IPS-18a (cell line): ENCODE data around the gene ESPN.

Experiments
- H3K27ac ChIP-seq: one replicate; pipeline ENCODE4 v1.5.1; 2013; ENCODE audit warnings: low read length
- H3K27me3 ChIP-seq: one replicate; pipeline ENCODE4 v1.6.1; 2013; ENCODE audit warnings: mild to moderate bottlenecking, low read length; ENCODE audit not compliant: control insufficient read depth, insufficient read depth
- H3K36me3 ChIP-seq: one replicate; pipeline ENCODE4 v1.6.1; 2013; ENCODE audit warnings: low read depth, low read length; ENCODE audit not compliant: control insufficient read depth
- H3K4me1 ChIP-seq: one replicate; pipeline ENCODE4 v1.6.1; 2013; ENCODE audit warnings: low read depth, low read length; ENCODE audit not compliant: control insufficient read depth
- H3K4me3 ChIP-seq: one replicate; pipeline ENCODE4 v1.5.1; 2013; ENCODE audit warnings: low read length
- H3K9ac ChIP-seq: one replicate; pipeline ENCODE4 v1.6.1; 2013; ENCODE audit warnings: mild to moderate bottlenecking, low read length, moderate library complexity
- H3K9me3 ChIP-seq: one replicate; pipeline ENCODE4 v1.6.1; 2013; ENCODE audit warnings: low read depth, low read length; ENCODE audit not compliant: control insufficient read depth

Gene ESPN

DNA sequence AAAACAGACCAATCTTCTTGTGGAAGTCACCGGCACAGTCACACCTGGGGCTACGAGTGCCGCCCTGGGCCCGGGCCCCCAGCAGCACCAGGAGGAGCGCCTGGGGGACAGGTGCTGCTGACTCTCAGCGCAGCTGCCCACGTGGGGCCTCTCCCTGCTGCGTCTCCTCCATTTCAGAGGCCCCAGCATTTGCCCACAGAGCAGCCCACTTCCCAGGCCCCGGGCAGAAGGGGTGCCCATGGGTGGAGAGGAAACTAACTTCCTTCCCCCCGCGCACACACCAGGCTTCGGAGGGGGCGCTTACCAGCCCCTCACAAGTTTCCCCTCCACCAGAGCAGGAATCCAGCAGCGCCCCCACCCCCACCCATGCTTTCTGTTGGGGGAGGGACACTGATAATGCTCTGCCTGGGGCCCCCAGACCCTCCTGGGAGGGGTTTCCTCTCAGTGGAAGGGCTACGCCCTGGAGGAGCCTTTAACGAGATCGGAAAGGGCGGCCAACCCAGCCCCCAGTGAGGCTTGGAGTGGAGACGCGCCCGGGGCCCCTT, 41.0 kb downstream of the ESPN start:
- Histone ChIP-seq H3K4me3 (peak overlapping the region; percentile 24), H3K4me1 (no peaks in the 10 kb centered on the region), H3K27ac (no peak overlapping the region), H3K36me3 (peaks cover 19% of the 10 kb centered on the region), H3K27me3 (no peaks in the 10 kb centered on the region), H3K9ac (no peak overlapping the region), H3K9me3 (no peaks in the 10 kb centered on the region)

DNA sequence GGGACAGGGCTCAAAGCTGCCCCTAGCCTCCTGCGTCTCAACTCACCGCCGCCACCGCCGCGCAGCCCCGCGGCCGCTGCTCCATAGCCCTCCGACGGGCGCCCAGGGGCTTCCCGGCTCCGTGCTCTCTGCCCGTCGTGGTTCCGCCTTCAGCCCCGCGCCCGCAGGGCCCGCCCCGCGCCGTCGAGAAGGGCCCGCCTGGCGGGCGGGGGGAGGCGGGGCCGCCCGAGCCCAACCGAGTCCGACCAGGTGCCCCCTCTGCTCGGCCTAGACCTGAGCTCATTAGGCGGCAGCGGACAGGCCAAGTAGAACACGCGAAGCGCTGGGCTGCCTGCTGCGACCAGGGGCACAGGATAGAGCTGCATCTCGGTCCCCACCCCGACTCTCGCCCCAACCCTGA, 41.4 kb downstream of the ESPN start, which contains the start of gene TNFRSF25:
TNFRSF25 (minus strand) TSS at position 151 of the 400 bp plus-strand sequence; CDS start at position 85, 66 bp downstream.
- H3K4me1 ChIP-seq: no peaks in the 10 kb centered on the region
- H3K27me3 ChIP-seq: no peaks in the 10 kb centered on the region
- peaks cover 19% of the 10 kb centered on the region for H3K36me3 ChIP-seq
- H3K27ac ChIP-seq: no peak within 1 kb of the TSS
- H3K4me3 ChIP-seq: peak within 1 kb of the TSS; percentile 24
- H3K9ac ChIP-seq: no peak within 1 kb of the TSS
- no peaks in the 10 kb centered on the region for H3K9me3 ChIP-seq

DNA sequence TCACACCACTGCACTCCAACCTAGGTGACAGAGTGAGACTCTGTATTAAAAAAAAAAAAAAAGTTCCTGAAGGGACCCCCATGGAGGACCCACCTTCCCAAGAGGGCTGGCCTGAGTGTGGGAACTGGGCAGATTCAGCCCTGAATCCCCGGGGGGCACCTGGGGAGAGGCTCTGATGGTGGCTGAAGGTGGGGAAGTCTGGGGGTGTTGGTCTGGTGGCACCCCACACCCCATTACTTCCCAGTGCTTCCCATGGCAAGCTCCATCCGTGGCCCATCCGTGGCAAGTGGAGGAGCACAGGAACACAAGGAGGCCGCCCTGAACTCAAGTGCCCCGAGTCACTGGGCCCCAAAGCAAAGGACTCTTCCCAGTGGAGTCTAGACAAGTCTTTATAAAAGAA, 42.2 kb downstream of the ESPN start:
- Histone ChIP-seq H3K4me3 (no peak overlapping the region), H3K36me3 (peaks cover 19% of the 10 kb centered on the region), H3K9ac (no peak overlapping the region), H3K27me3 (no peaks in the 10 kb centered on the region), H3K9me3 (no peaks in the 10 kb centered on the region), H3K4me1 (no peaks in the 10 kb centered on the region), H3K27ac (no peak overlapping the region)

DNA sequence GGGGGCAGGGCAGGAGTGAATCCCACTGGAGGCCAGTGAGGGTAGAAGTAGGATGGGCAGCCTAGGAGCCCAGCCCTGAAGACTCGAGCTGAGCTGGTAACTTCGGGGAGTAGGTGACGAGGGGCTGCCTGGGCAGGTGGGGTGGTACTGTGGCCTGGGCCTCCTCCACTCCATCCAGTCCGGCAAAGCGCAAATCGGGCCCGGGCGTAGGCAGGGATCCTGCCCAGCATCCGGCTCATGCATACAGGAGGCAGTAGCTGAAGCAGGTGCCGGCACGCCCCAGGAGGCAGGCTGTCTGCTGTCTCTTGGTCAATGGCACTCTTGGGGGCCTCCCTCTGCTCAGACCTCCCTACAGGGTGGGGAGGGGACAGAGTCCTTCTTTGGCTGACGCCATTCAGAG, 42.6 kb downstream of the ESPN start:
- Histone ChIP-seq H3K27ac (no peak overlapping the region), H3K27me3 (no peaks in the 10 kb centered on the region), H3K4me3 (no peak overlapping the region), H3K9me3 (no peaks in the 10 kb centered on the region), H3K9ac (no peak overlapping the region), H3K4me1 (no peaks in the 10 kb centered on the region), H3K36me3 (peaks cover 19% of the 10 kb centered on the region)

DNA sequence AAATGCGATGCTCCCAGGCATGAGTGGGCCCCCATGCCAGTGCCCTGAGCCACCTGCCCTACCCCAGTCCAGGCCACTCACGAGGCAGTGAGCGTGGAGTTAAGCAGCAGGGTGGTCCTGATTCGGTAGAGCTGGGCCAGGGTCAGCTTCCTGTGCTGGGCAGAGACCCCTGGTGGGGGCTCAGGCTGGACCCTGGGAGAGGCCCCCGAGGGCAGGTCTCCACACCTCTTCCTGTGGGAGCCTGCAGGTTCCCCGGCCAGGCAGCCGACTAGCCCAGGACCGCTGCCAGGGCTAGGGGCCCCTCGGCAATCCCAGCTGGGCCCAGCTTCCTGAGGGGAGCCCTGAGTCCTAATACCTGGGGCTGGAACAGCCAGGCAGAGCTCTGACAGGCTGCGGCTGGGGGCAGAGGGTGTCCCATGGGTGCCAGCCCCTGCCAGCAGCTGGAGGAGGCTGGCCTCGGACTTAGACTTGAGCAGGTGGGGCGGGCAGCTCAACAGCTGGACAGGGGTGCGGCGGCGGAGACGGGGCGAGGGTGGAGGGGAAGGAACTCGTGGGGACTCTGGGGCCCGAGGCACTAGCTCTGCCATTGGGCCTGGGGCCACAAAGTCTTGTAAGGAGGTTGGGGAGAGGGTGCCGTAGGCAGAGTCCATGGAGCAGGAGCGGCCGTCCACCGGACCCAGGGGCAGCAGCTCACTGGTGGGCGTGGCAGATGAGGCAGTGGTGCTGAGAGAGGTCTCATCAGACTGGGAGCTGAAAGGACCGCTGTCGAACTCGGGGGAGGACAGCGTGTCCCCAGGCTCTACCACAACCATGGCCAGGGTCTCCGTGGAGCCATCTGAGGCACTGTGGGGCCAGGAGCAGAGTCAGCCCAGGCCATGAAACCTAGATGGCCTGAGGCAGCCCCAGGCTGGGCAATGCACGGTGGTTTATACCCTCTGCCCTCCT, 43.4 kb downstream of the ESPN start:
- H3K4me3 ChIP-seq: no peak overlapping the region
- no peak overlapping the region for H3K9ac ChIP-seq
- H3K9me3 ChIP-seq: no peaks in the 10 kb centered on the region
- H3K36me3 ChIP-seq: peaks cover 24% of the 10 kb centered on the region
- no peaks in the 10 kb centered on the region for H3K27me3 ChIP-seq
- no peaks in the 10 kb centered on the region for H3K4me1 ChIP-seq
- no peak overlapping the region for H3K27ac ChIP-seq

DNA sequence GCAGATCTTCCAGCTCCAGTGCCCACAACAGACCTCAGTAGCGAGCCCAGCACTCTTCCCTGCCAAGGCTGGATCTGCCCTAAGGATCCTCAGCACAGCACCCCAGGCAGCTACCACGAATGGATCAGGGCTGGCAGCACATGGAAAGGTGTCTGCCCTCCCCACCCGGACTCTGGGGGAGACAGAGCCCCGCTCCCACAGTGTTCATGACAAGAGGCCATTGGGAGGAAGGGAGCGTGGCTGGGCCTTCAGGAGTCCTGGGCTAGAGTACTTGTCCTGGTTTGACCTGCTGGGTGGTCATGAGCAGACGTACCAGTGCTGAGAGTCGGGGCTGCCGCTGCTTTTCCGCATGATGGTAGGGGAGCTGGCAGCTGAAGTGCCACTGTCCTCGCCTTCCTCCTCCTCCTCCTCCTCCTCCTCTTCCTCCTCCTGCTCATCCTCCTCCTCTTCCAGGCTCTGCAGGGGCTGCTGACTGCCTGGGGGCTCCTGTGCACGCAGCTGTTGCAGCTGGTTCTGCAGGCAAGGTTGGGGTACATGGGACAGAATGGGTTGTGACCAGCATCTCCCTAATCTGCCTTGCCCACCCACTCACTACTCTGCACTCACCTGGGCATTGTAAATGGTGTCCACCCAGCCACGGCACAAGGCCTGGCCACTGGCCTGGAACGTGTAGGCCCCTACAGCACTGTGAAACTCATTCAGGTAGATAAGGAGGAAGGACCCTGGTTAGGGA, 44.3 kb downstream of the ESPN start:
- H3K9ac ChIP-seq: no peak overlapping the region

DNA sequence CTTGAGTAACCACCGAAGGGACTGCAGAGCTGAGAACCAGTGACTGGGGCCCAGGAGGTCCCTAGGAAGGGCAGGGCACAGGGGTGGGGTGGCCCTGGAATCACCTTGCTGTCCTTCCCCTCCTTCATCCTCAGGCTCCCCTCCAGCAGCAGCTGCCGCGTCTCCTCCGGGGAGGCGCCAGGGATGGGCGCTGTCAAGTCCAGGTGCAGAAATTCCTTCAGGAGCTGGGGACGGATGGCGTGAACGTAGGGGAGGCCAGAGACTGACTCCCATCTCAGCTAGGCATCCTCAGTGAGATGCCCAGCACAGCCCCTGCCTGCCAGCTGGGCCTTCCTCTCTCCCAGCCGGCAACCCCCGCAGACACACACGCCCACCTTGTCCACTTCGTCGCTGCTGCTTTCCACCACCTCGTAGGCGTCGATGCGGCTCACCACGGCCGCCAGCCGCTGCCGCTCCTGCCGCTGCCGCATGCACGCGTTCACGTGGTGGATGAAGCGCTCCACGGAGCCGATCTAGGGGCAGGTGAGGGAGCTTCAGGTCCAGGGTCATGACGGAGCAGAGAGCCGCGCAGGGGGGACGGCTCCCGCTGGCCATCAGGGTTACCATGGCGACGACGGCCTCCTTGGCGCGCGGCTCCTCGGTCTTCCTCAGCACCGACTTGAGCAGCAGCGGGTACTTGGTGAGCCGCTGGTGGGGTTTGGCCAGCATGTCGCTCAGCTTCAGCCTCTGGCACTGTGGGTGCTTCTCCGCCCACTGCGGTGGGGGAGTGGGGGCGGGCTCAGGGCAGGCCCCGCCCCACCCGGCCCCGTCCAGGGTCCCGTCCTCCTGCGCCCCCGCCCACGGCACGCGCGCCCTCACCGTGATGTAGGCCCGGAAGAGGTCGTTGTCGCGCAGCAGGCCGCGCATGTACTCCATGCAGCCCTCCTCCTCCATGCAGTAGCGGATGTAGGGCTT, 45.8 kb downstream of the ESPN start:
- Histone ChIP-seq H3K36me3 (peaks cover 24% of the 10 kb centered on the region), H3K4me1 (no peaks in the 10 kb centered on the region), H3K4me3 (no peak overlapping the region), H3K27ac (no peak overlapping the region), H3K27me3 (no peaks in the 10 kb centered on the region), H3K9ac (no peak overlapping the region), H3K9me3 (no peaks in the 10 kb centered on the region)

More for the DNA sequence above, 44.3 kb downstream of the ESPN start:
- Histone ChIP-seq H3K4me3 (no peak overlapping the region), H3K27me3 (no peaks in the 10 kb centered on the region), H3K36me3 (peaks cover 24% of the 10 kb centered on the region), H3K27ac (no peak overlapping the region), H3K4me1 (no peaks in the 10 kb centered on the region), H3K9me3 (no peaks in the 10 kb centered on the region)

DNA sequence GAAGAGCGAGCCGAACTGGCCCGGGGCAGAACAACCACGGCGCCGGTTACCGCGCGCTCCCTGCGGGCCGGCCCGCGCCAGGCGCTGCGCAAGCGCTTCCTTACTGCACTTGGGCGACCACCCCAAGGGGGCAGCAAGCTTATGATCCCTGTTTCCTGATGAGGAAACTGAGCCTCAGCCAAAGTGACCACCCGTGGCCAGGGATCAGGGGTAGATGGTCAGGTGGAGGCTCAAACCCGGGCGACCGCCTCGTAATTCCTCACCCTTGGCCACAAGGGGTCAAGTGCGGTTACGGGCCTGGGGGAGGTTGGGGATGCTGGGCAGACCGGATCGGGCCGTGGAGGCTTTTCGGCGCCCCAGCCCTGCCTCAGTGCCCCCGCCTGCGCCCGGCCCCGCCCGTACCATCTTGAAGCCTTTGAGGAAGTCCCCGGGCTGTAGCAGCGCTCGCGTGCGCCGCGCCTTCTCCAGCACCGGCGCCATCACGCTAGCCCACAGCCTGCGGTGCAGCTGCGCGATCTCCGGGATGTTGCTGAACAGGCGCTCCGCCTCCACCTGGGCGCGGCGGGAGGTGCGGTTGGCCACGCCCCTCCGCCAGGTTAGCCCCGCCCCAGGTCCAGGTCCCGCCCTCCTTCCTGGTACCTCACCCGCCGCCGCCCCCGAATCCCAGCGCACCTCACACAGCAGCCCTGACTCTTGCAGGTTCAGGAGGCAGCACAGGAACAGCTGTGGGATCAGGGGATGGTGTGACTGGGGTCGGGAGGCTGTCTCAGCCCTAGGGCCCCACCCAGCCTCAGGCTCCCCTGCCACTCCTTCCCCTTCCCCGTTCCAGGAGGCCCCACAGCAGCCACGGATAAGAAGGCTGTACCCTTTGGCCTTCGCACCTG, 46.8 kb downstream of the ESPN start:
- no peak overlapping the region for H3K27ac ChIP-seq
- H3K9ac ChIP-seq: no peak overlapping the region
- H3K4me1 ChIP-seq: no peaks in the 10 kb centered on the region
- H3K9me3 ChIP-seq: no peaks in the 10 kb centered on the region
- H3K36me3 ChIP-seq: peaks cover 24% of the 10 kb centered on the region
- no peak overlapping the region for H3K4me3 ChIP-seq
- no peaks in the 10 kb centered on the region for H3K27me3 ChIP-seq

DNA sequence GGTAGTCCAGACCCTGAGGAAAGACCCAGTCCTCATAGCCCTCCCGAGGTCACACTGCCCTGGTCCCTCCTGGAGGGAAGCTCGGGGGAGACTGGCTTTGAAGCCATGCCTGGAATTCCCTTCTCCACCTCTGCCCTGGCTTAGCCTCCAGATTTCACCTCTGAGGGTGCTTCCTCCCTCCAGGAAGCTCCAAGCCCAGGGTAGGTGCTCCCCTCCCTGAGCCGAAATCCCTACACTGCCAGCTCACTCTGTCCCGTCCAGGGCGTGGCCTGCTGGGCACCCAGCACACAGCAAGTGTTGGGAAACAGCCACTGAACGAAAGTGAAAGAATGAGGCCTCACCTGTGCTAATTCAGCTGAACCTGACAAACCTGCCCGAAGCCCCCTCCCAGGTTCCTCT, 47.4 kb downstream of the ESPN start:
- H3K4me3 ChIP-seq: no peak overlapping the region
- no peaks in the 10 kb centered on the region for H3K27me3 ChIP-seq
- H3K27ac ChIP-seq: no peak overlapping the region
- no peak overlapping the region for H3K9ac ChIP-seq
- H3K9me3 ChIP-seq: no peaks in the 10 kb centered on the region
- H3K36me3 ChIP-seq: peaks cover 24% of the 10 kb centered on the region
- H3K4me1 ChIP-seq: peaks cover 5% of the 10 kb centered on the region

DNA sequence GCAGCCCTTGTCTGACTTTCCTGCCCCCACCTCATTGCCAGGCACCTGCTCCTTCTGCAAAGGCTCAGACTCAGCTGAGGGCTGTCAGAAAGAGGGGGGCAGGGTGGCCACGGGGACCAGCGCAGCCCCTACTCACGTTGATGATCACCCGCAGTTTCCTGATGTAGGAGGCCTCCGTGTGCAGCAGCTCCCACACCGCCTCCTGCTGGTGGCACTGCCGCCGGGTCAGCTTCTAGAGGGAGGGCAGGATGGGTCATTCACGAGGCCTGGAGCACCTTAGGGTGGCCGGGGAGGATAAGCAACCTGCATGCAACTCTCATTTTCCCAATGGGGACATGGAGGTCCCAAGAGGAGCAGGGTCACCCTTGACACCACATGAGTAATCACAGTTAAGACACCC, 47.8 kb downstream of the ESPN start:
- no peaks in the 10 kb centered on the region for H3K9me3 ChIP-seq
- H3K36me3 ChIP-seq: peaks cover 24% of the 10 kb centered on the region
- peaks cover 6% of the 10 kb centered on the region for H3K4me1 ChIP-seq
- no peak overlapping the region for H3K4me3 ChIP-seq
- H3K27ac ChIP-seq: no peak overlapping the region
- H3K27me3 ChIP-seq: no peaks in the 10 kb centered on the region
- H3K9ac ChIP-seq: no peak overlapping the region
